Right forelimb (tissue), 1 donor: ENCODE results near the gene MASTL.
A peak's percentile ranks its signal among the peaks of the same experiment; 100 is the strongest.
"Not testable (repeated sequence)": the region's sequence is repeated elsewhere in the genome, so short reads cannot be mapped to it uniquely, and the experiment has no call there.

ENCODE experiments used
- DNase-seq: peaks from one replicate; pipeline ENCODE4 v3.0.0-alpha.2; 2018

The MASTL gene

GRCh38 chr10:27155066-27155754, at the start of gene MASTL:
Gene MASTL (plus strand): TSS chr10:27155352. CDS start chr10:27155427, 75 bp downstream.
- peak; percentile 95 for DNase-seq

- DNase-seq = no peak
Measured at GRCh38 chr10:27108165-27108564, 47.0 kb upstream of the MASTL start.

- DNase-seq = no peak
Measured at GRCh38 chr10:27134371-27134770, 20.8 kb upstream of the MASTL start.

GRCh38 chr10:27138277-27138676, 16.9 kb upstream of the MASTL start:
- DNase-seq = no peak

- no peak for DNase-seq
Measured at GRCh38 chr10:27143686-27144085, 11.5 kb upstream of the MASTL start.

- DNase-seq = no peak
Measured at GRCh38 chr10:27145937-27146336, 9.2 kb upstream of the MASTL start.

- DNase-seq = no peak
Measured at GRCh38 chr10:27147701-27148100, 7.5 kb upstream of the MASTL start.

- no peak for DNase-seq
Measured at GRCh38 chr10:27150261-27150660, 4.9 kb upstream of the MASTL start.

- no peak for DNase-seq
Measured at GRCh38 chr10:27152687-27153086, 2.5 kb upstream of the MASTL start.

GRCh38 chr10:27153329-27153728, 1.8 kb upstream of the MASTL start:
- no peak for DNase-seq

- DNase-seq = no peak
Measured at GRCh38 chr10:27153845-27154193, 1.3 kb upstream of the MASTL start.

GRCh38 chr10:27156566-27156965, 1.4 kb downstream of the MASTL start:
- DNase-seq = not testable (repeated sequence)

- DNase-seq = no peak
Measured at GRCh38 chr10:27157150-27157549, 2.0 kb downstream of the MASTL start.

GRCh38 chr10:27158421-27158820, 3.3 kb downstream of the MASTL start:
- DNase-seq = no peak

GRCh38 chr10:27169849-27170248, 14.7 kb downstream of the MASTL start:
- no peak for DNase-seq

GRCh38 chr10:27188259-27188658, 33.1 kb downstream of the MASTL start:
- DNase-seq = no peak

- no peak for DNase-seq
Measured at GRCh38 chr10:27188897-27189296, 33.7 kb downstream of the MASTL start.

GRCh38 chr10:27190508-27190907, 35.4 kb downstream of the MASTL start:
- DNase-seq = no peak

GRCh38 chr10:27192284-27192683, 37.1 kb downstream of the MASTL start:
- DNase-seq = no peak

- DNase-seq = no peak
Measured at GRCh38 chr10:27197980-27198620, 42.9 kb downstream of the MASTL start.

- DNase-seq = no peak
Measured at GRCh38 chr10:27203806-27204205, 48.7 kb downstream of the MASTL start.

- DNase-seq = no peak
Measured at GRCh38 chr10:27207350-27207749, 52.2 kb downstream of the MASTL start.

- no peak for DNase-seq
Measured at GRCh38 chr10:27223964-27224363, 68.8 kb downstream of the MASTL start.

- no peak for DNase-seq
Measured at GRCh38 chr10:27225011-27225590, 69.9 kb downstream of the MASTL start.
